ENCODE results near the gene NLGN1. TPM values are rescaled to one million over a fixed set of nuclear protein-coding genes. Genes with fewer than 3 reads are reported as not detected.

Gene NLGN1
- total RNA-seq, 2 experiments from 2014 or later: not detected

DNA sequence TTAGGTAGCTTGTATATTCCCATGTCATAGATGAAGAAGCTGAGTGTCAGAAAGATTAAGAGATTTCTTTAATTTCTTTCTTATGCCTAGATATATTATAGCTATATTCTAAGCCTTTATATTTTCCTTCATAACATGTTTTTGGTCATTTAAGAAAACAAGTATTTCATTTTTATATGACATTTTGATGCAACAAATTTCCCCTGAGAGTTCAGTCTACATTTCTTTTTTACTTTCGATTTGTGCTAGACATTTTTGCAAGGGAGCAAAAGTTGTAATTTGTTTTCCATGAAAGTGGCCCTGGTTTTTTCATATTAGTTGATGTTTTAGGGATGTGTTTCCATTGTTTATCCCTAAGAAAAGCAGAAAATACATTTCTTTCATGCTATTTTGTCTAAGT is 344.9 kb downstream of the NLGN1 start:
- H3K27ac Mint-ChIP-seq: no peak overlapping the region
- H3K4me3 Mint-ChIP-seq: no peak overlapping the region
- POLR2A ChIA-PET: no interaction called here
- H3K4me1 Mint-ChIP-seq: no peaks in the 10 kb centered on the region
- H3K27me3 Mint-ChIP-seq: no peaks in the 10 kb centered on the region
- H3K36me3 Mint-ChIP-seq: no peaks in the 10 kb centered on the region
- ATAC-seq (ENCODE audit: low read depth) (no peak), DNase-seq (no peak)
- H3K9me3 Mint-ChIP-seq: no peaks in the 10 kb centered on the region

DNA sequence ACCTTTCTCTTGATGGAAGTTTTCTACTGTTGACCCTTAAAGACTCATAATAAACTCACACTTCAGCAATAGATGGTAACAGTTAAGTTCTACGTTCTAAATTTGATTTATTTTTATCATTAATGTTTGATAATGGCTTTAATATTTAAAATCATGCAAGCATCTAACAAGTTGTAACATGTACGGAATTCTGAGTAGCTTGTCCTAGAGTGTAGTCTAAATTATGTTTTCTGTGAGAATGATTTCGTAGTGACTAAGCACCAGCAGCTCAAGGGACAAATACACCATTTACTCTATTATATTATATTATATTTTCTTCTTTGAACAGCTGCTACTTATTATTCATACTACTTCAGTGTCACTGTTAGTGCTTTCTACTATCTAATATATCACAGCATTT is 345.6 kb downstream of the NLGN1 start:
- POLR2A ChIA-PET: no interaction called here
- H3K9me3 Mint-ChIP-seq: no peaks in the 10 kb centered on the region
- ATAC-seq (ENCODE audit: low read depth): no peak
- H3K27me3 Mint-ChIP-seq: no peaks in the 10 kb centered on the region
- no peaks in the 10 kb centered on the region for H3K36me3 Mint-ChIP-seq
- no peaks in the 10 kb centered on the region for H3K4me1 Mint-ChIP-seq
- H3K4me3 Mint-ChIP-seq: no peak overlapping the region
- H3K27ac Mint-ChIP-seq: no peak overlapping the region
- DNase-seq: no peak

- H3K27ac Mint-ChIP-seq: no peak overlapping the region
- no peaks in the 10 kb centered on the region for H3K27me3 Mint-ChIP-seq
- H3K9me3 Mint-ChIP-seq: no peaks in the 10 kb centered on the region
- DNase-seq (no peak), ATAC-seq (ENCODE audit: low read depth) (no peak)
- no peaks in the 10 kb centered on the region for H3K4me1 Mint-ChIP-seq
- no peak overlapping the region for H3K4me3 Mint-ChIP-seq
- H3K36me3 Mint-ChIP-seq: no peaks in the 10 kb centered on the region
- POLR2A ChIA-PET: no interaction called here
Measured at GRCh38 chr3:173743516-173743915, 346.0 kb downstream of the NLGN1 start.

DNA sequence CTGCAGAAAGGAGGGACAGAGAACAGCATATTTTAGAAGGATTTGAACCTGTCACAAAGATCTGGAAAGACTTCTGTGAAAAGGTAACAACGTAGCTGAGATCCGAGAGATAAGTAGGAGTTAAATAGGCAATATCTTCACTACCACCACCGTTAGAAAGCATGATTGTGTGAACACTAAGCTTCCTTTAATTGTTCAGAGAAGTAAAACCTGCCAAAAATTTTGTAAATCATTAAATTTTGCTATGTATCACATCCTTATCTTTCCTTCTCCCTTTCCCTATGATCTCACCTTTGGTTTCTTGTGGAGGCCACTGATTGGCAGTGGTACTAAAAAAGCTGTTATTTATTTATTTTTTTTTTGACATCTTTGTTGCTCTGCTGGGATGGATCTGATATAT is 346.9 kb downstream of the NLGN1 start:
- Mint-ChIP-seq H3K27ac (no peak overlapping the region), H3K36me3 (no peaks in the 10 kb centered on the region), H3K4me3 (no peak overlapping the region), H3K27me3 (no peaks in the 10 kb centered on the region), H3K9me3 (no peaks in the 10 kb centered on the region), H3K4me1 (no peaks in the 10 kb centered on the region)
- ATAC-seq (ENCODE audit: low read depth) (no peak), DNase-seq (no peak)
- POLR2A ChIA-PET: no interaction called here

GRCh38 chr3:173744895-173745294 is 347.4 kb downstream of the NLGN1 start:
- Mint-ChIP-seq H3K27ac (no peak overlapping the region), H3K9me3 (no peaks in the 10 kb centered on the region), H3K4me3 (no peak overlapping the region), H3K27me3 (no peaks in the 10 kb centered on the region), H3K4me1 (no peaks in the 10 kb centered on the region), H3K36me3 (no peaks in the 10 kb centered on the region)
- POLR2A ChIA-PET: no interaction called here
- no peak for ATAC-seq (ENCODE audit: low read depth)
- DNase-seq: no peak

- H3K4me3 Mint-ChIP-seq: no peak overlapping the region
- POLR2A ChIA-PET: no interaction called here
- no peak for ATAC-seq (ENCODE audit: low read depth)
- H3K36me3 Mint-ChIP-seq: no peaks in the 10 kb centered on the region
- no peaks in the 10 kb centered on the region for H3K27me3 Mint-ChIP-seq
- H3K4me1 Mint-ChIP-seq: no peaks in the 10 kb centered on the region
- H3K27ac Mint-ChIP-seq: no peak overlapping the region
- DNase-seq: no peak
- no peaks in the 10 kb centered on the region for H3K9me3 Mint-ChIP-seq
Measured at GRCh38 chr3:173745952-173746682, 348.6 kb downstream of the NLGN1 start.

DNA sequence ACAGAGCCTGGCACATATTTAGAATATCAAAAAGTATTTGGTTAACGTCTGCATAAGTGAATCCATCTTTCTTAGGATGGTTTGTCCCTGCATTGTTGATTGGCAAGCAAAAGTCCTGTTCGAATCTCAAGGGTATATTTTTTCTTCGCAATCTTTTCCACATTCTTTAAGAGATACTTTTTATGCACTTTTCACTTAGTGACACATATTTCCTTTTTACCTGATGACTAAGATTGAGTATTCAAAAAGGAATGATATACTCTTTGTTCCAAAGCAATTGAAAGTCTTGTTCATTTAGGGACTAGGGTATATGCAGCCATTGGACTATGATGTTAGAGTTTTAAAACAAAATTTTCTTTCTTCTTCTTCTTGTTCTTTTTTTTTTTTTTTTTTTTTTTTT is 349.9 kb downstream of the NLGN1 start:
- H3K36me3 Mint-ChIP-seq: no peaks in the 10 kb centered on the region
- no peak overlapping the region for H3K4me3 Mint-ChIP-seq
- ATAC-seq (ENCODE audit: low read depth) (no peak), DNase-seq (no peak)
- POLR2A ChIA-PET: no interaction called here
- H3K4me1 Mint-ChIP-seq: no peaks in the 10 kb centered on the region
- H3K27me3 Mint-ChIP-seq: no peaks in the 10 kb centered on the region
- H3K27ac Mint-ChIP-seq: no peak overlapping the region
- H3K9me3 Mint-ChIP-seq: no peaks in the 10 kb centered on the region

- POLR2A ChIA-PET: no interaction called here
- H3K9me3 Mint-ChIP-seq: no peaks in the 10 kb centered on the region
- no peaks in the 10 kb centered on the region for H3K36me3 Mint-ChIP-seq
- no peaks in the 10 kb centered on the region for H3K27me3 Mint-ChIP-seq
- no peak for ATAC-seq (ENCODE audit: low read depth)
- H3K4me3 Mint-ChIP-seq: no peak overlapping the region
- no peak overlapping the region for H3K27ac Mint-ChIP-seq
- no peaks in the 10 kb centered on the region for H3K4me1 Mint-ChIP-seq
- no peak for DNase-seq
Measured at GRCh38 chr3:173748105-173748504, 350.6 kb downstream of the NLGN1 start.

DNA sequence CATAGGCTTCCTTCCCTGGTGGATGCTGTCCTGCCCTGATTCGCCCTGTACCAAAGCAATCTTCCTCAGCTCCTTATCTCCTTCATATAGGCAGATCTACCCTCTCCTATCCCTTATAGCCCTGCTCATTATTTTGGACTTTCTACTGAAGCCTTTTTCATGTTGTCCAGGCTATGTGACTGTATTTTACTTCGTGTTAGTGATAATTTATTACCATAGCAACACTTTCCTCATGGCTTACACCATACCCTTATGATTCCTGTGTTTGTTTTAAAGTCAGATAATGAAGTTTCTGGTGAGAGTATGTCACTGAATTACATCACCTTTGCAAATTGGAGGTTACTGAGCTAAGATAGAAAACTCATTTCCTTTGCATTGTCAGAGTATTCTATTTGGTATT is 352.6 kb downstream of the NLGN1 start:
- Mint-ChIP-seq H3K9me3 (no peaks in the 10 kb centered on the region), H3K4me3 (no peak overlapping the region), H3K27me3 (no peaks in the 10 kb centered on the region), H3K4me1 (no peaks in the 10 kb centered on the region), H3K27ac (no peak overlapping the region), H3K36me3 (no peaks in the 10 kb centered on the region)
- ATAC-seq (ENCODE audit: low read depth) (no peak), DNase-seq (no peak)
- POLR2A ChIA-PET: no interaction called here

- Mint-ChIP-seq H3K27me3 (no peaks in the 10 kb centered on the region), H3K36me3 (no peaks in the 10 kb centered on the region), H3K4me1 (no peaks in the 10 kb centered on the region), H3K27ac (no peak overlapping the region), H3K4me3 (no peak overlapping the region), H3K9me3 (no peaks in the 10 kb centered on the region)
- POLR2A ChIA-PET: no interaction called here
- DNase-seq (no peak), ATAC-seq (ENCODE audit: low read depth) (no peak)
Measured at GRCh38 chr3:173750591-173750990, 353.0 kb downstream of the NLGN1 start.

DNA sequence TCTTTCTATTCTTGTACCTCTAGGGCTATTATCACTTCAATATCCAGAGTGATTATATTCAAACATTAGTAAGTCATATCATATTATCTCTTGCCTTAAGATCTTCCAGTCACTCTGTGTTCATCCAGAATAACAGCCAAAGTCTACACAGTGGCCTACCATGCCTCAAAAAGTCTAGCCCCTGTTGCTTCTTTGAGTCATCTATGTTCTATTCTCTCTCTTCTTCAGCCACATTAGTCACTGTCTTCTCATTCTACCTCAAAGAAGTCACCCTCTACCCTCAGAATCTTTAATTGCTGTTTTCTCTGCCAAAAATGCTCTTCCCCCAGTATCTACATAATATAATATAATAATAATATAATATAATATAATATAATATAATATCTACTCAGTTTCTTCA is 356.0 kb downstream of the NLGN1 start:
- ATAC-seq (ENCODE audit: low read depth): no peak
- H3K4me3 Mint-ChIP-seq: no peak overlapping the region
- no peaks in the 10 kb centered on the region for H3K36me3 Mint-ChIP-seq
- no peak for DNase-seq
- no peaks in the 10 kb centered on the region for H3K9me3 Mint-ChIP-seq
- H3K4me1 Mint-ChIP-seq: no peaks in the 10 kb centered on the region
- POLR2A ChIA-PET: no interaction called here
- no peak overlapping the region for H3K27ac Mint-ChIP-seq
- no peaks in the 10 kb centered on the region for H3K27me3 Mint-ChIP-seq

DNA sequence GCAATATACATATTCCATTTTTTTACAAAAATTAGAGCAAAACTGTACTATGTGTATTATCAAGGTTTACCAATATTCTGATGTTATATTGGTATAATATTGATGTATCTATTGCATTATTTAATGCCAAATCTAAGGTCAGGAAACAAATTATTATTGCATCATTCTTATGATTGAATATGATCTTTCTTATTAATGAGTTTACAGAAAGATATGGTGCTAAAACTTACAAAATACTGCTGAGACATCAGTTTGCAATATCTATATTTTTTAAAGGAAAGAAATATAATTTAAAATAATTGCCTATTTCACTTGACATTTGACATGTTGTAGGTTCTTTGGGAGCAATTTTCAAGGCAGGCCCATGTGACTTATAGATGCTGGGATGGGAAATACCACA is 357.6 kb downstream of the NLGN1 start:
- Mint-ChIP-seq H3K27me3 (no peaks in the 10 kb centered on the region), H3K9me3 (no peaks in the 10 kb centered on the region), H3K4me3 (no peak overlapping the region), H3K27ac (no peak overlapping the region), H3K4me1 (no peaks in the 10 kb centered on the region), H3K36me3 (no peaks in the 10 kb centered on the region)
- ATAC-seq (ENCODE audit: low read depth) (no peak), DNase-seq (no peak)
- POLR2A ChIA-PET: no interaction called here

- Mint-ChIP-seq H3K27ac (no peak overlapping the region), H3K9me3 (no peaks in the 10 kb centered on the region), H3K36me3 (no peaks in the 10 kb centered on the region), H3K27me3 (no peaks in the 10 kb centered on the region), H3K4me1 (no peaks in the 10 kb centered on the region), H3K4me3 (no peak overlapping the region)
- DNase-seq (no peak), ATAC-seq (ENCODE audit: low read depth) (no peak)
- POLR2A ChIA-PET: no interaction called here
Measured at GRCh38 chr3:173761161-173761560, 363.6 kb downstream of the NLGN1 start.

DNA sequence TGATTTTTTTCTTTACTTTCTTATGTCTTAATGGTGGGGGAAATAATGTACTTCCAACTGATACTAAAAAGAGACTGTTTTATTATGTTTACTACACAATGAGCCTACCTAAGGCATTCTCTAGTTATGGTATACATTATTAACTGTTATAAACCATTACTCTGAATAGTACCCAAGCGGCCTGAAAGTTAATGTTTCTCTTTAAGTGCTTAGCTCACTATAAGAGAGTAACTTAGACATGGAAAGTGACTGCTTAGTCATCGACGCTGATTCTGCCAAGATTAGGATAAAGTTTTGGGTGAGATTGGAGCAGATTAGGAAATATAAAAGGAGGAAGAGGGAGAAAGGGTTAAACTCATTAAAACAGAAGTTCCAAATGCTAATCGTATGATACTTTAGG is 365.0 kb downstream of the NLGN1 start:
- no peak for DNase-seq
- Mint-ChIP-seq H3K4me1 (no peaks in the 10 kb centered on the region), H3K27me3 (no peaks in the 10 kb centered on the region), H3K4me3 (no peak overlapping the region), H3K36me3 (no peaks in the 10 kb centered on the region), H3K9me3 (peaks cover 2% of the 10 kb centered on the region), H3K27ac (no peak overlapping the region)
- ATAC-seq (ENCODE audit: low read depth): no peak
- POLR2A ChIA-PET: no interaction called here

GRCh38 chr3:173770011-173770410 is 372.5 kb downstream of the NLGN1 start:
- H3K9me3 Mint-ChIP-seq: peaks cover 2% of the 10 kb centered on the region
- no peak for DNase-seq
- no peaks in the 10 kb centered on the region for H3K27me3 Mint-ChIP-seq
- no peak overlapping the region for H3K4me3 Mint-ChIP-seq
- POLR2A ChIA-PET: no interaction called here
- H3K27ac Mint-ChIP-seq: no peak overlapping the region
- H3K4me1 Mint-ChIP-seq: no peaks in the 10 kb centered on the region
- no peaks in the 10 kb centered on the region for H3K36me3 Mint-ChIP-seq
- ATAC-seq (ENCODE audit: low read depth): no peak

Data from activated naive CD8-positive, alpha-beta T cell treated with anti-CD3 and anti-CD28 coated beads, Interleukin-2, amount 10 ng/mL, durations not matched to agents 7 days and 5 days (primary cell).